Heart left ventricle (tissue), 16 donors: ENCODE data around the gene SUMO1. TPM values are rescaled to one million over a fixed set of nuclear protein-coding genes. Genes with fewer than 3 reads are reported as not detected.
A peak's percentile ranks its signal among the peaks of the same experiment; 100 is the strongest.

Experiments used
- ATAC-seq, 4 donors: fragments of 200-7000 bp; cut with Tn5 transposase; one replicate each; pipeline ENCODE4 v1.9.1; 2020 to 2022; ENCODE audit warnings: moderate library complexity in 4 of 4, mild to moderate bottlenecking in 3 of 4, moderate number of reproducible peaks in 1 of 4
- DNase-seq, 5 donors: peaks; one replicate each; pipeline ENCODE4 v3.0.0-alpha.2; 2020
- H3K27ac ChIP-seq, 12 donors: fragments of 200-600 bp; sonication (generic) in 4 of 12; one replicate each; pipeline versions ENCODE4 v1.5.0 to v1.8.0; 2016 to 2022; ENCODE audit warnings: mild to moderate bottlenecking in 2 of 12
- H3K27me3 ChIP-seq, 9 donors: fragments of 200-600 bp; sonication (generic) in 2 of 9; one replicate each; pipeline versions ENCODE4 v1.5.1 to v1.8.0; 2016 to 2022; ENCODE audit warnings: mild to moderate bottlenecking in 3 of 9
- H3K36me3 ChIP-seq, 9 donors: fragments of 200-600 bp; sonication (generic) in 2 of 9; one replicate each; pipeline versions ENCODE4 v1.5.0 to v1.8.0; 2018 to 2022; ENCODE audit warnings: mild to moderate bottlenecking in 2 of 9
- H3K4me1 ChIP-seq, 12 donors: fragments of 200-600 bp; sonication (generic) in 4 of 12; one replicate each; pipeline versions ENCODE4 v1.5.0 to v1.8.0; 2016 to 2022; ENCODE audit warnings: mild to moderate bottlenecking in 3 of 12
- H3K4me3 ChIP-seq, 12 donors: fragments of 200-600 bp; sonication (generic) in 4 of 12; one replicate each; pipeline versions ENCODE4 v1.5.0 to v1.8.0; 2017 to 2022; ENCODE audit warnings: mild to moderate bottlenecking in 9 of 12, moderate library complexity in 4 of 12
- H3K9me3 ChIP-seq, 12 donors: fragments of 200-600 bp; sonication (generic) in 4 of 12; one replicate each; pipeline versions ENCODE4 v1.5.0 to v1.8.0; 2016 to 2022; ENCODE audit warnings: mild to moderate bottlenecking in 1 of 12
- POLR2A ChIP-seq, 2 donors: fragments of 450-650 bp; IDR thresholded peaks; one replicate each; pipeline ENCODE4 v1.6.1; 2017; ENCODE audit warnings: antibody characterized with exemption in 2 of 2, mild to moderate bottlenecking in 2 of 2, moderate library complexity in 2 of 2
- WGBS, 4 donors: extraction: QIAGEN DNeasy Blood & Tissue Kit in 2 of 4; methylation state at CpG; one replicate each; pipeline versions ENCODE4 v1.1.5 to v1.1.7; 2013 to 2018; 5-methylcytosine and 5-hydroxymethylcytosine counted together
- intact Hi-C, 10 donors: fragments of 100-400 bp; cut with DNase I; formaldehyde crosslinking; loops; one replicate each; pipeline versions ENCODE4 v1.11.1 to v1.14.2; 2022
- long read RNA-seq, 3 donors: library from polyadenylated mRNA; unstranded; transcript quantifications; one replicate each; pipeline ENCODE4 v2.0.0, GENCODE V29; 2020 to 2021
- polyA plus RNA-seq, 2 donors: library from polyadenylated mRNA; stranded (reverse); fragments of 200-250 nt; gene quantifications; one replicate each; pipeline ENCODE4 v1.2.3, GENCODE V29; 2013
- total RNA-seq, 9 donors: library from RNA; depleted of rRNA in 2 of 9; stranded (reverse); fragments of >200 nt in 2 of 9; fragmentation: NEBNext Ultra II Directional in 3 of 9; extraction: Animal tissue kit (Norgen Biotek cat#: 25700) in 3 of 9; gene quantifications; one replicate each; pipeline versions ENCODE4 v1.1.0 to v1.2.4, GENCODE V29; 2016 to 2023
- TF ChIP-seq, protein P1 (sequence below), 12 donors: fragments of 200-600 bp; sonication (generic) in 4 of 12; IDR thresholded peaks; one replicate each; pipeline versions ENCODE4 v1.5.0 to v1.8.0; 2018 to 2022; ENCODE audit warnings: antibody characterized with exemption in 12 of 12, mild to moderate bottlenecking in 5 of 12
- donor health status: ischemic (EF 13 %, LVEDD 7.1; RV severe dilation, severe dysfunction).
- donor health status: healthy with polysubstance abuse.
- donor health status: DM: no; HTN: yes; CAD: no.
- donor health status: DM: no; HTN: no; CAD: no.
- donor health status: ischemic (EF 25% LVEDD 6.9; RV normal size, moderate dysfunction).
- donor health status: ischemic (EF 25% LVEDD 5.7; RV mildly dilated, moderate dysfunction).
- donor health status: healthy.
- donor health status: DM: yes; HTN: yes; CAD: no.
- donor health status: ischemic (EF 35%, LVEDD 5.7; RV mildly dilated, moderate dysfunction).
- donor health status: nonischemic (EF 11% LVEDD 7.7; RV severe dilation, severe dysfunction).
- donor health status: DM: yes; HTN: yes; CAD: no.
- donor health status: PGD.
- donor health status: ischemic (EF 29% LVEDD 5.4; RV normal size, mild dysfunction).
- donor health status: nonischemic (EF 23%, LVEDD 6.1; RV moderate dilation, normal function).

The SUMO1 gene
- total RNA-seq, result 10 to 100 TPM; 43.5 to 75.2 (median 65.3) TPM
- 10 to 100 TPM; 63.8 to 87.9 TPM for polyA plus RNA-seq
- long read RNA-seq, donor 1, transcript SUMO1-203 (5 exons, 1,536 nt), result major isoform, 59 of 65 reads
- long read RNA-seq, donor 1, partial matches to known transcripts, result 0 of 65 reads
- long read RNA-seq, donor 1, other reads (novel, unspliced or antisense), result 3 of 65 reads
- long read RNA-seq, donor 2, transcript SUMO1-203 (5 exons, 1,536 nt), result major isoform, 158 of 175 reads
- long read RNA-seq, donor 2, partial matches to known transcripts, result 5 of 175 reads
- long read RNA-seq, donor 2, other reads (novel, unspliced or antisense), result 6 of 175 reads
- long read RNA-seq, donor 3, transcript SUMO1-203 (5 exons, 1,536 nt), result major isoform, 36 of 37 reads
- long read RNA-seq, donor 3, partial matches to known transcripts, result 0 of 37 reads
- long read RNA-seq, donor 3, other reads (novel, unspliced or antisense), result 0 of 37 reads

DNA sequence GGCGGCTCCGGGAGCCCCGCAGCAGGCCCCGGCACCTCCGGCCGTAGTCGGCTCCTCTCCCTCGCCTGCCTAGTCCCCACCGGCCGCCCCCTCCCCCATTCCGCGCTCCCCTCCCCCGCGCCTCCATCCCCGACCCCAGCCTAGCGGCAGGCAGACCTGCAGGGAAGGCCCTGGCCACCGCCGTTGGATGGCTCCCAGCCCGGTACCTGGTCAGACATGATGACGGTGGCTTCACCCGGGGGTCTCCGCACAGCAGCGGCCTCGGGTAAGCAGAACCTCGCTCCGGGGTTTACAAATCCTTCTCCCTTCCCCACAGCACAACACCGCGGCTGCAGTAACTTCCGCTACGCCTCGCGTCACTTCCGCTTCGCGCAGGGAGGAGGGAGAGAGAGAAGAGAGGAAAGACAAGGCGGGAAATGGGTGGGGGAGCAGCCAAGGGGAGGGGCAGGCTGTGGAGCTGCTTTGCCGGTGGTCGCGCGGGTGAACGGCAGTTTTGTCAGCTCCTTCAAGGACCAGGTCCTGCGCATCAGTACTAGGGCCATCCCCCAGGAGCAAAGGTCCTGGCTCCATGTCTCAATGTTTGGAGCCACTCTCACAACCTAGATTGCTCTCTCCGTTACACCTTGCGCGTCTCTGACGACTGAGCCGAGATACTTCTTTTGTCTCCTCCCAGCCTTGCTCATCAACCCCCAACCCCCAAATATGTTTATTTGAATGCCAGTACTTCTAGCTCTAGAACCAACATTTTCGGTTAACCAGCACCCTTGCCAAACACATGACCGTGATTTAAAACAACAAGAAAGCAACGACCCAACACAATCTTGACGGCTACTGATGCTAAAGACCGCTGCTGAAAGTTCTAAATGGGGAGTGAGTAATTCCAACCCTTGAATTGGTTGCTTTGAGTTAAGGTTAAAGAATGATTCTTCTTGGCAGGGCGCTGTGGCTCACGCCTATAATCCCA is at the start of gene SUMO1:
SUMO1 (minus strand) TSS at position 364 of the 964 bp plus-strand sequence; CDS start at position 218, 146 bp downstream.
- Histone ChIP-seq H3K4me3 (peak within 1 kb of the TSS; percentile 81 to 99 (median 96)), H3K9me3 (no peaks in the 10 kb centered on the region), H3K36me3 (peaks cover 0 to 4% (median 0%) of the 10 kb centered on the region in 9 donors), H3K27me3 (no peaks in the 10 kb centered on the region), H3K27ac (peak within 1 kb of the TSS; percentile 70 to 95 (median 90)), H3K4me1 (peaks cover 3 to 38% (median 24%) of the 10 kb centered on the region in 12 donors)
- ATAC-seq (peak; percentile 90 to 98 (median 97)), DNase-seq (peak; percentile 90 to 95 (median 91))
- intact Hi-C loops, result loop anchor here in 1 of 10 donors (5.0 kb wide), 1 partner anchor 139 kb away; the partner anchor contains the start of gene BMPR2
- TF ChIP-seq POLR2A (IDR thresholded peaks at IDR 0.05), result peak in 1 of 2 donors; percentile 51
- TF ChIP-seq, protein P1, sequence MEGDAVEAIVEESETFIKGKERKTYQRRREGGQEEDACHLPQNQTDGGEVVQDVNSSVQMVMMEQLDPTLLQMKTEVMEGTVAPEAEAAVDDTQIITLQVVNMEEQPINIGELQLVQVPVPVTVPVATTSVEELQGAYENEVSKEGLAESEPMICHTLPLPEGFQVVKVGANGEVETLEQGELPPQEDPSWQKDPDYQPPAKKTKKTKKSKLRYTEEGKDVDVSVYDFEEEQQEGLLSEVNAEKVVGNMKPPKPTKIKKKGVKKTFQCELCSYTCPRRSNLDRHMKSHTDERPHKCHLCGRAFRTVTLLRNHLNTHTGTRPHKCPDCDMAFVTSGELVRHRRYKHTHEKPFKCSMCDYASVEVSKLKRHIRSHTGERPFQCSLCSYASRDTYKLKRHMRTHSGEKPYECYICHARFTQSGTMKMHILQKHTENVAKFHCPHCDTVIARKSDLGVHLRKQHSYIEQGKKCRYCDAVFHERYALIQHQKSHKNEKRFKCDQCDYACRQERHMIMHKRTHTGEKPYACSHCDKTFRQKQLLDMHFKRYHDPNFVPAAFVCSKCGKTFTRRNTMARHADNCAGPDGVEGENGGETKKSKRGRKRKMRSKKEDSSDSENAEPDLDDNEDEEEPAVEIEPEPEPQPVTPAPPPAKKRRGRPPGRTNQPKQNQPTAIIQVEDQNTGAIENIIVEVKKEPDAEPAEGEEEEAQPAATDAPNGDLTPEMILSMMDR (IDR thresholded peaks at IDR 0.05), result no peak
- 3 to 8% (median 5%) methylated on average over 22 to 54 of the region's 54 CpGs for WGBS, 4 donors

GRCh38 chr2:202286595-202286994 is 48.2 kb upstream of the SUMO1 start:
- TF ChIP-seq, protein P1 (IDR thresholded peaks at IDR 0.05), result no peak
- no peak for TF ChIP-seq POLR2A (IDR thresholded peaks at IDR 0.05)
- Histone ChIP-seq H3K4me1 (peaks cover 0 to 2% (median 0%) of the 10 kb centered on the region in 12 donors), H3K9me3 (no peaks in the 10 kb centered on the region)

GRCh38 chr2:202278944-202279343 is 40.5 kb upstream of the SUMO1 start:
- no peak for TF ChIP-seq POLR2A (IDR thresholded peaks at IDR 0.05)
- TF ChIP-seq, protein P1 (IDR thresholded peaks at IDR 0.05), result peak; percentile 41 to 80 (median 63)
- peaks cover 0 to 83% (median 64%) of the 10 kb centered on the region in 9 donors for H3K36me3 ChIP-seq
- 4 to 15% (median 7%) methylated on average over 1 of the region's 1 CpG for WGBS, 4 donors
- H3K27ac ChIP-seq, result peak overlapping the region in 2 of 12 donors; percentile 0 to 46
- H3K4me1 ChIP-seq, result peaks cover 0 to 31% (median 9%) of the 10 kb centered on the region in 12 donors
- H3K9me3 ChIP-seq, result no peaks in the 10 kb centered on the region
- no peak overlapping the region for H3K4me3 ChIP-seq
- DNase-seq (no peak), ATAC-seq (peak; percentile 49 to 78 (median 68))
- intact Hi-C loops, result loop anchor here in 4 of 10 donors (2.0 to 10.0 kb wide), 5 partner anchors 96 to 266 kb away; partner anchors contain the start of gene BMPR2 (in 3 of the 4)
- no peaks in the 10 kb centered on the region for H3K27me3 ChIP-seq

More at GRCh38 chr2:202286595-202286994, 48.2 kb upstream of the SUMO1 start:
- Histone ChIP-seq H3K27ac (no peak overlapping the region), H3K36me3 (peaks cover 0 to 100% (median 97%) of the 10 kb centered on the region in 9 donors), H3K4me3 (no peak overlapping the region), H3K27me3 (no peaks in the 10 kb centered on the region)
- intact Hi-C loops, result loop anchor here in 3 of 10 donors (10.0 kb wide), 2 partner anchors 238 to 588 kb away; partner anchors contain the start of gene ICA1L (in 1 of the 3)
- DNase-seq (no peak), ATAC-seq (no peak)
